Naive thymus-derived CD4-positive, alpha-beta T cell (primary cell): ENCODE measurements around the gene PNN. TPM values are rescaled to one million over a fixed set of nuclear protein-coding genes. Genes with fewer than 3 reads are reported as not detected.
A peak's percentile ranks its signal among the peaks of the same experiment; 100 is the strongest.

Experiments
- ATAC-seq: fragments of 150-1000 bp; cut with Tn5 transposase; 2 replicates; pipeline ENCODE4 v1.10.0; 2021; ENCODE audit warnings: mild to moderate bottlenecking, moderate library complexity
- CTCF ChIA-PET: fragments of 350-600 bp; sonication (Branson Sonifier 250); formaldehyde crosslinking; loops from one replicate; lab custom pipeline; 2021; ENCODE audit warnings: antibody characterized with exemption; lab: Charles Lee
- POLR2A ChIA-PET: fragments of 350-600 bp; sonication (Branson Sonifier 250); formaldehyde crosslinking; loops from one replicate; lab custom pipeline; 2021; ENCODE audit warnings: antibody characterized with exemption, inconsistent platforms; lab: Charles Lee
- DNase-seq, 9 donors: peaks; one replicate each; pipeline versions ENCODE4 v3.0.0 to v3.0.0-alpha.2; 2020 to 2022; ENCODE audit warnings: mixed read lengths in 1 of 9
- H3K27ac ChIP-seq: one replicate; pipeline ENCODE4 v1.7.0; 2013; ENCODE audit warnings: mild to moderate bottlenecking, low read depth, low read length, moderate library complexity
- H3K27me3 ChIP-seq, 2 donors: one replicate each; pipeline ENCODE4 v1.7.0; 2013; ENCODE audit warnings: low read length in 2 of 2, mild to moderate bottlenecking in 2 of 2, moderate library complexity in 2 of 2; ENCODE audit not compliant: control insufficient read depth in 2 of 2, insufficient read depth in 2 of 2
- H3K36me3 ChIP-seq, 3 experiments: 1 replicate in 2 of 3; 2 replicates in 1 of 3; pipeline ENCODE4 v1.7.0; 2013; ENCODE audit warnings: low read length in 3 of 3, mild to moderate bottlenecking in 3 of 3, moderate library complexity in 1 of 3; ENCODE audit not compliant: insufficient read depth in 3 of 3, control insufficient read depth in 2 of 3
- H3K4me1 ChIP-seq, 2 donors: one replicate each; pipeline ENCODE4 v1.7.0; 2013; ENCODE audit warnings: low read length in 2 of 2, mild to moderate bottlenecking in 2 of 2, moderate library complexity in 1 of 2; ENCODE audit not compliant: control insufficient read depth in 2 of 2, insufficient read depth in 2 of 2
- H3K4me3 ChIP-seq: 2 replicates; pipeline ENCODE4 v1.7.0; 2013; ENCODE audit warnings: mild to moderate bottlenecking, low read length
- H3K9me3 ChIP-seq, 3 experiments: 1 replicate in 2 of 3; 2 replicates in 1 of 3; pipeline ENCODE4 v1.7.0; 2013; ENCODE audit warnings: low read length in 3 of 3; ENCODE audit not compliant: control insufficient read depth in 2 of 3
- H3K27ac Mint-ChIP-seq, 9 donors: one replicate each; pipeline ENCODE4 v1.8.0; 2020 to 2022; ENCODE audit warnings: mixed read lengths in 9 of 9, mild to moderate bottlenecking in 8 of 9, moderate library complexity in 5 of 9, inconsistent platforms in 2 of 9
- H3K27me3 Mint-ChIP-seq, 5 donors: one replicate each; pipeline ENCODE4 v1.8.0; 2021 to 2022; ENCODE audit warnings: mixed read lengths in 5 of 5, mild to moderate bottlenecking in 1 of 5
- H3K36me3 Mint-ChIP-seq, 5 donors: one replicate each; pipeline ENCODE4 v1.8.0; 2020 to 2022; ENCODE audit warnings: mixed read lengths in 5 of 5, mild to moderate bottlenecking in 3 of 5, inconsistent platforms in 1 of 5
- H3K4me1 Mint-ChIP-seq, 7 donors: one replicate each; pipeline ENCODE4 v1.8.0; 2020 to 2022; ENCODE audit warnings: mixed read lengths in 7 of 7, mild to moderate bottlenecking in 3 of 7, inconsistent platforms in 1 of 7
- H3K4me3 Mint-ChIP-seq, 10 donors: one replicate each; pipeline ENCODE4 v1.8.0; 2020 to 2022; ENCODE audit warnings: mild to moderate bottlenecking in 10 of 10, mixed read lengths in 10 of 10, moderate library complexity in 6 of 10, inconsistent platforms in 2 of 10
- H3K9me3 Mint-ChIP-seq, 11 donors: one replicate each; pipeline ENCODE4 v1.8.0; 2020 to 2022; ENCODE audit warnings: mixed read lengths in 11 of 11, mild to moderate bottlenecking in 4 of 11, inconsistent platforms in 1 of 11, moderate library complexity in 1 of 11
- intact Hi-C, 2 donors: fragments of 100-400 bp; cut with micrococcal nuclease; formaldehyde crosslinking; loops; one replicate each; pipeline ENCODE4 v1.15.1; 2023
- polyA plus RNA-seq, 2 donors: library from polyadenylated mRNA; unstranded; fragments of 300-500 nt; fragmentation: Illumina TruSeq; gene quantifications; one replicate each; pipeline ENCODE4 v1.2.3, GENCODE V29; 2021
- total RNA-seq, 6 experiments: library from RNA in 5 of 6; stranded (reverse) in 5 of 6; gene quantifications; 1 replicate in 5 of 6; 2 replicates in 1 of 6; pipeline ENCODE4 v1.2.3 and lab custom pipeline; 2021 to 2026

The PNN gene
- total and polyA plus RNA-seq, 7 experiments from 2014 or later = 25.2 to 120 (median 96.4) TPM

GRCh38 chr14:39177168-39177545 is 2.1 kb downstream of the PNN start:
- intact Hi-C loops = no loop called here
- Histone ChIP-seq H3K4me1 (peaks cover 13 to 31% of the 10 kb centered on the region in 2 donors), H3K27me3 (no peaks in the 10 kb centered on the region), H3K4me3 (no peak overlapping the region), H3K36me3 (peaks cover 33 to 55% (median 43%) of the 10 kb centered on the region in 3 experiments), H3K9me3 (no peaks in the 10 kb centered on the region), H3K27ac (no peak overlapping the region)
- Mint-ChIP-seq H3K36me3 (peaks cover 6 to 37% (median 23%) of the 10 kb centered on the region in 5 donors), H3K4me1 (peaks cover 27 to 57% (median 39%) of the 10 kb centered on the region in 7 donors), H3K9me3 (peaks cover 0 to 4% (median 0%) of the 10 kb centered on the region in 11 donors), H3K27me3 (no peaks in the 10 kb centered on the region), H3K4me3 (peak overlapping the region in 9 of 10 donors; percentile 17 to 100 (median 53)), H3K27ac (peak overlapping the region; percentile 35 to 100 (median 80))
- no peak for ATAC-seq
- ChIA-PET POLR2A (no interaction called here), CTCF (no interaction called here)
- no peak for DNase-seq

DNA sequence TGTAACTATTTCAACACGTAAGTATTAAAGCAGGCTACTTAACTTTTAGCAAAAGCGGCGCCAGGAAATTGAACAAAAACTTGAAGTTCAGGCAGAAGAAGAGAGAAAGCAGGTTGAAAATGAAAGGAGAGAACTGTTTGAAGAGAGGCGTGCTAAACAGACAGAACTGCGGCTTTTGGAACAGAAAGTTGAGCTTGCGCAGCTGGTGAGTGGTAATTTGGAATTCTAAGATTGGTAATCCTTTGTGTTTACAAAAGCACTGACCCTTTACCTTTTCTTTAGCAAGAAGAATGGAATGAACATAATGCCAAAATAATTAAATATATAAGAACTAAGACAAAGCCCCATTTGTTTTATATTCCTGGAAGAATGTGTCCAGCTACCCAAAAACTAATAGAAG is 4.0 kb downstream of the PNN start:
- no peak overlapping the region for H3K4me3 ChIP-seq
- peak overlapping the region; percentile 8 for H3K27ac ChIP-seq
- ATAC-seq = no peak
- POLR2A ChIA-PET = interaction anchor here (1.6 kb wide), 1 partner anchor 9 kb away, joined by 7 read pairs; the partner anchor contains the start of gene TRAPPC6B
- peaks cover 33 to 64% (median 48%) of the 10 kb centered on the region in 3 experiments for H3K36me3 ChIP-seq
- H3K27ac Mint-ChIP-seq = peak overlapping the region in 6 of 9 donors; percentile 24 to 66 (median 45)
- H3K27me3 Mint-ChIP-seq = no peaks in the 10 kb centered on the region
- intact Hi-C loops = no loop called here
- peaks cover 6 to 45% (median 30%) of the 10 kb centered on the region in 5 donors for H3K36me3 Mint-ChIP-seq
- H3K9me3 Mint-ChIP-seq = peaks cover 0 to 4% (median 0%) of the 10 kb centered on the region in 11 donors
- peak overlapping the region in 3 of 10 donors; percentile 26 to 42 (median 27) for H3K4me3 Mint-ChIP-seq
- peaks cover 13 to 29% of the 10 kb centered on the region in 2 donors for H3K4me1 ChIP-seq
- no peaks in the 10 kb centered on the region for H3K27me3 ChIP-seq
- peaks cover 25 to 59% (median 35%) of the 10 kb centered on the region in 7 donors for H3K4me1 Mint-ChIP-seq
- CTCF ChIA-PET = no interaction called here
- H3K9me3 ChIP-seq = no peaks in the 10 kb centered on the region
- DNase-seq = no peak

- ATAC-seq (no peak), DNase-seq (no peak)
- POLR2A ChIA-PET = interaction anchor here (0.7 to 1.6 kb wide), 2 partner anchors 10 to 12 kb away, joined by 3 to 7 read pairs; partner anchors contain the start of gene TRAPPC6B
- Histone ChIP-seq H3K27ac (peak overlapping the region; percentile 8), H3K27me3 (no peaks in the 10 kb centered on the region), H3K9me3 (no peaks in the 10 kb centered on the region), H3K4me1 (peaks cover 13 to 25% of the 10 kb centered on the region in 2 donors), H3K4me3 (no peak overlapping the region), H3K36me3 (peaks cover 33 to 64% (median 48%) of the 10 kb centered on the region in 3 experiments)
- intact Hi-C loops = no loop called here
- H3K4me3 Mint-ChIP-seq = no peak overlapping the region
- H3K4me1 Mint-ChIP-seq = peaks cover 22 to 44% (median 27%) of the 10 kb centered on the region in 7 donors
- peaks cover 6 to 52% (median 37%) of the 10 kb centered on the region in 5 donors for H3K36me3 Mint-ChIP-seq
- no peak overlapping the region for H3K27ac Mint-ChIP-seq
- CTCF ChIA-PET = interaction anchor here (0.6 kb wide), 1 partner anchor 66 kb away, joined by 3 read pairs; no protein-coding TSS in a partner anchor
- H3K9me3 Mint-ChIP-seq = peaks cover 0 to 1% (median 0%) of the 10 kb centered on the region in 11 donors
- H3K27me3 Mint-ChIP-seq = no peaks in the 10 kb centered on the region
These were observed 5.5 kb downstream of the PNN start for GRCh38 chr14:39180553-39180952.

GRCh38 chr14:39181026-39181692 is 6.1 kb downstream of the PNN start:
- H3K27ac Mint-ChIP-seq = no peak overlapping the region
- H3K36me3 Mint-ChIP-seq = peaks cover 6 to 47% (median 37%) of the 10 kb centered on the region in 5 donors
- peaks cover 7 to 22% of the 10 kb centered on the region in 2 donors for H3K4me1 ChIP-seq
- ATAC-seq (no peak), DNase-seq (no peak)
- no peaks in the 10 kb centered on the region for H3K27me3 ChIP-seq
- intact Hi-C loops = no loop called here
- H3K27me3 Mint-ChIP-seq = no peaks in the 10 kb centered on the region
- no peak overlapping the region for H3K4me3 ChIP-seq
- POLR2A ChIA-PET = no interaction called here
- H3K36me3 ChIP-seq = peaks cover 33 to 62% (median 48%) of the 10 kb centered on the region in 3 experiments
- no peak overlapping the region for H3K4me3 Mint-ChIP-seq
- H3K9me3 Mint-ChIP-seq = peaks cover 0 to 1% (median 0%) of the 10 kb centered on the region in 11 donors
- no peaks in the 10 kb centered on the region for H3K9me3 ChIP-seq
- no peak overlapping the region for H3K27ac ChIP-seq
- H3K4me1 Mint-ChIP-seq = peaks cover 19 to 38% (median 22%) of the 10 kb centered on the region in 7 donors
- CTCF ChIA-PET = interaction anchor here (0.6 kb wide), 1 partner anchor 66 kb away, joined by 3 read pairs; no protein-coding TSS in a partner anchor

DNA sequence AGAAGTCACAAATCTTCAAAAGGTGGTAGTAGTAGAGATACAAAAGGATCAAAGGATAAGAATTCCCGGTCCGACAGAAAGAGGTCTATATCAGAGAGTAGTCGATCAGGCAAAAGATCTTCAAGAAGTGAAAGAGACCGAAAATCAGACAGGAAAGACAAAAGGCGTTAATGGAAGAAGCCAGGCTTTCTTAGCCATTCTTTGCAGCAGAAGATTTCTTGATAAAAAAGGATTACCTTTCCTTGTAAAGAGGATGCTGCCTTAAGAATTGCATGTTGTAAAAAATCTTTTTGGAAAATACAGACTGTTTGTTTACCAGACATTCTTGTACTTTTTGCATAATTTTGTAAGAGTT is 6.6 kb downstream of the PNN start:
- Histone ChIP-seq H3K27ac (no peak overlapping the region), H3K9me3 (no peaks in the 10 kb centered on the region), H3K36me3 (peaks cover 33 to 61% (median 46%) of the 10 kb centered on the region in 3 experiments), H3K4me3 (no peak overlapping the region), H3K27me3 (no peaks in the 10 kb centered on the region), H3K4me1 (peaks cover 2 to 17% of the 10 kb centered on the region in 2 donors)
- no peak for DNase-seq
- H3K4me3 Mint-ChIP-seq = no peak overlapping the region
- POLR2A ChIA-PET = no interaction called here
- H3K27me3 Mint-ChIP-seq = no peaks in the 10 kb centered on the region
- H3K9me3 Mint-ChIP-seq = peaks cover 0 to 1% (median 0%) of the 10 kb centered on the region in 11 donors
- H3K36me3 Mint-ChIP-seq = peaks cover 6 to 47% (median 39%) of the 10 kb centered on the region in 5 donors
- intact Hi-C loops = no loop called here
- ATAC-seq = no peak
- CTCF ChIA-PET = no interaction called here
- H3K4me1 Mint-ChIP-seq = peaks cover 16 to 33% (median 20%) of the 10 kb centered on the region in 7 donors
- H3K27ac Mint-ChIP-seq = no peak overlapping the region

- intact Hi-C loops = no loop called here
- peaks cover 27 to 47% (median 32%) of the 10 kb centered on the region in 3 experiments for H3K36me3 ChIP-seq
- no peak overlapping the region for H3K4me3 Mint-ChIP-seq
- no peaks in the 10 kb centered on the region for H3K27me3 Mint-ChIP-seq
- H3K27ac Mint-ChIP-seq = peak overlapping the region in 2 of 9 donors; percentile 8 to 15
- ChIA-PET CTCF (interaction anchor here (0.5 kb wide), 1 partner anchor 209 kb away, joined by 3 read pairs; no protein-coding TSS in a partner anchor), POLR2A (no interaction called here)
- H3K9me3 Mint-ChIP-seq = peaks cover 0 to 1% (median 0%) of the 10 kb centered on the region in 11 donors
- DNase-seq = no peak
- no peaks in the 10 kb centered on the region for H3K27me3 ChIP-seq
- peaks cover 0 to 6% of the 10 kb centered on the region in 2 donors for H3K4me1 ChIP-seq
- H3K27ac ChIP-seq = no peak overlapping the region
- no peaks in the 10 kb centered on the region for H3K9me3 ChIP-seq
- ATAC-seq = no peak
- H3K4me3 ChIP-seq = no peak overlapping the region
- peaks cover 9 to 19% (median 12%) of the 10 kb centered on the region in 7 donors for H3K4me1 Mint-ChIP-seq
- H3K36me3 Mint-ChIP-seq = peaks cover 6 to 42% (median 30%) of the 10 kb centered on the region in 5 donors
These were observed 8.0 kb downstream of the PNN start for GRCh38 chr14:39182770-39183684.
